Fibroblast of lung (primary cell): Measurements from ENCODE around the gene VIP. TPM values are rescaled to one million over a fixed set of nuclear protein-coding genes. Genes with fewer than 3 reads are reported as not detected.

Experiments
- DNase-seq, 2 donors: peaks; one replicate each; pipeline versions ENCODE4 v3.0.0 to v3.0.0-alpha.2; 2010; ENCODE audit warnings: low read depth in 2 of 2
- H2AFZ ChIP-seq: 2 replicates; pipeline ENCODE4 v1.5.1; 2012; ENCODE audit warnings: low read length, control low read depth, inconsistent platforms
- H3K27ac ChIP-seq: 2 replicates; pipeline ENCODE4 v1.5.1; 2011; ENCODE audit warnings: low read length, control low read depth; ENCODE audit not compliant: insufficient read depth
- H3K27me3 ChIP-seq: 2 replicates; pipeline ENCODE4 v1.5.1; 2011; ENCODE audit warnings: mild to moderate bottlenecking, low read length; ENCODE audit not compliant: control insufficient read depth, insufficient read depth
- H3K36me3 ChIP-seq: 2 replicates; pipeline ENCODE4 v1.5.1; 2011; ENCODE audit warnings: low read length; ENCODE audit not compliant: control insufficient read depth, insufficient read depth
- H3K4me1 ChIP-seq: 2 replicates; pipeline ENCODE4 v1.5.1; 2011; ENCODE audit warnings: low read length; ENCODE audit not compliant: control insufficient read depth, insufficient read depth; ENCODE audit errors: extremely low read depth
- H3K4me2 ChIP-seq: 2 replicates; pipeline ENCODE4 v1.5.1; 2011; ENCODE audit warnings: low read length, control low read depth; ENCODE audit not compliant: insufficient read depth; ENCODE audit errors: extremely low read depth
- H3K4me3 ChIP-seq, 4 experiments: fragments of 200-600 bp in 1 of 4; sonication (generic) in 1 of 4; replicated peaks in 1 of 4; 2 replicates each; pipeline ENCODE4 v1.5.1; 2011 to 2016; ENCODE audit warnings: low read length in 4 of 4, low read depth in 3 of 4, mild to moderate bottlenecking in 3 of 4, control low read depth in 2 of 4, inconsistent platforms in 1 of 4, mixed read lengths in 1 of 4; ENCODE audit not compliant: insufficient read depth in 1 of 4; ENCODE audit errors: control extremely low read depth in 1 of 4
- H3K79me2 ChIP-seq: 2 replicates; pipeline ENCODE4 v1.5.1; 2012; ENCODE audit warnings: mild to moderate bottlenecking, low read length, inconsistent platforms; ENCODE audit not compliant: control insufficient read depth, insufficient read depth
- H3K9ac ChIP-seq: 2 replicates; pipeline ENCODE4 v1.5.1; 2011; ENCODE audit warnings: mild to moderate bottlenecking, low read length, control low read depth; ENCODE audit not compliant: insufficient read depth
- H3K9me3 ChIP-seq: 2 replicates; pipeline ENCODE4 v1.5.1; 2012; ENCODE audit warnings: low read depth, low read length; ENCODE audit not compliant: control insufficient read depth, insufficient read depth
- H4K20me1 ChIP-seq: 2 replicates; pipeline ENCODE4 v1.5.1; 2011; ENCODE audit warnings: low read length; ENCODE audit not compliant: control insufficient read depth, insufficient read depth; ENCODE audit errors: extremely low read depth
- CTCF ChIP-seq, 2 donors: IDR thresholded peaks in 1 of 2; conservative IDR thresholded peaks in 1 of 2; 1 replicate in 1 of 2; 2 replicates in 1 of 2; pipeline ENCODE4 v1.5.1; 2011 to 2012; ENCODE audit warnings: low read length in 2 of 2, control low read depth in 1 of 2, inconsistent platforms in 1 of 2, low read depth in 1 of 2, mild to moderate bottlenecking in 1 of 2
- EZH2 ChIP-seq: IDR thresholded peaks from 2 replicates; pipeline ENCODE4 v1.5.1; 2012; ENCODE audit warnings: low read length, control low read depth, mild to moderate bottlenecking; ENCODE audit errors: missing control alignments
- polyA plus RNA-seq, 2 donors: library from polyadenylated mRNA; depleted of rRNA in 1 of 2; stranded (reverse) in 1 of 2; unstranded in 1 of 2; fragments of >200 nt; gene quantifications; 2 replicates each; pipeline ENCODE4 v1.2.1, GENCODE V29; 2011 to 2012; ENCODE audit warnings: missing spikeins in 1 of 2
- total RNA-seq: library from RNA; depleted of rRNA; stranded (reverse); fragments of >200 nt; gene quantifications from 2 replicates; pipeline ENCODE4 v1.2.1, GENCODE V29; 2014

The VIP gene
- total and polyA plus RNA-seq, 2 donors (not counting 1 experiment from before 2014, with no cell fraction given): not detected

GRCh38 chr6:152705327-152705726 lies 45.3 kb upstream of the VIP start:
- no peak for TF ChIP-seq CTCF (conservative IDR thresholded peaks at IDR 0.05 in 1 of 2, IDR thresholded peaks at IDR 0.05 in 1 of 2; ENCODE audit: low read depth in 1 of 2, low read length in 2 of 2)
- no peak for TF ChIP-seq EZH2
- no peaks in the 10 kb centered on the region for H4K20me1 ChIP-seq
- no peak overlapping the region for H3K27ac ChIP-seq
- H3K36me3 ChIP-seq: no peaks in the 10 kb centered on the region
- no peak for DNase-seq
- H3K9ac ChIP-seq: no peak overlapping the region
- no peak overlapping the region for H3K4me3 ChIP-seq
- no peak overlapping the region for H3K4me2 ChIP-seq
- H3K27me3 ChIP-seq: no peaks in the 10 kb centered on the region
- H2AFZ ChIP-seq: no peak overlapping the region
- H3K4me1 ChIP-seq: no peaks in the 10 kb centered on the region
- no peaks in the 10 kb centered on the region for H3K9me3 ChIP-seq
- no peaks in the 10 kb centered on the region for H3K79me2 ChIP-seq

GRCh38 chr6:152716322-152716721 lies 34.3 kb upstream of the VIP start:
- Histone ChIP-seq H2AFZ (no peak overlapping the region), H3K4me1 (no peaks in the 10 kb centered on the region), H3K36me3 (no peaks in the 10 kb centered on the region), H3K4me2 (no peak overlapping the region), H3K9ac (no peak overlapping the region), H3K27me3 (no peaks in the 10 kb centered on the region), H3K27ac (no peak overlapping the region), H3K79me2 (no peaks in the 10 kb centered on the region), H3K9me3 (no peaks in the 10 kb centered on the region), H3K4me3 (no peak overlapping the region), H4K20me1 (no peaks in the 10 kb centered on the region)
- DNase-seq: no peak
- TF ChIP-seq CTCF (conservative IDR thresholded peaks at IDR 0.05 in 1 of 2, IDR thresholded peaks at IDR 0.05 in 1 of 2; ENCODE audit: low read depth in 1 of 2, low read length in 2 of 2) (no peak), EZH2 (no peak)

GRCh38 chr6:152720974-152721373 lies 29.6 kb upstream of the VIP start:
- H3K4me2 ChIP-seq: no peak overlapping the region

More at GRCh38 chr6:152720974-152721373, 29.6 kb upstream of the VIP start:
- Histone ChIP-seq H2AFZ (no peak overlapping the region), H3K27ac (no peak overlapping the region), H3K27me3 (no peaks in the 10 kb centered on the region), H3K9ac (no peak overlapping the region), H4K20me1 (no peaks in the 10 kb centered on the region), H3K36me3 (no peaks in the 10 kb centered on the region), H3K9me3 (no peaks in the 10 kb centered on the region), H3K4me1 (no peaks in the 10 kb centered on the region), H3K4me3 (no peak overlapping the region), H3K79me2 (no peaks in the 10 kb centered on the region)
- TF ChIP-seq EZH2 (no peak), CTCF (conservative IDR thresholded peaks at IDR 0.05 in 1 of 2, IDR thresholded peaks at IDR 0.05 in 1 of 2; ENCODE audit: low read depth in 1 of 2, low read length in 2 of 2) (no peak)
- peak in 1 of 2 donors; percentile 32 for DNase-seq
